PC-3 (cell line): ENCODE results near the gene GIT2. TPM values are rescaled to one million over a fixed set of nuclear protein-coding genes. Genes with fewer than 3 reads are reported as not detected.

ENCODE experiments used
- ATAC-seq: fragments of 200-7000 bp; cut with Tn5 transposase; 2 replicates; pipeline ENCODE4 v1.9.1; 2020; ENCODE audit warnings: mild to moderate bottlenecking, moderate library complexity
- BruUV-seq: library from RNA; stranded (reverse); fragments of 400-500 nt; replicated peaks from 2 replicates; lab custom pipeline; 2021; lab: Mats Ljungman, UMichigan
- CTCF ChIA-PET: fragments of 300-600 bp; sonication (Branson Sonifier 250); formaldehyde crosslinking; loops from one replicate; lab custom pipeline; 2022; ENCODE audit warnings: antibody characterized with exemption; lab: Charles Lee
- POLR2A ChIA-PET: fragments of 300-600 bp; sonication (Branson Sonifier 250); formaldehyde crosslinking; loops from one replicate; lab custom pipeline; 2022; ENCODE audit warnings: antibody characterized with exemption; ENCODE audit not compliant: unreplicated experiment; lab: Charles Lee
- DNase-seq: peaks from one replicate; pipeline ENCODE4 v3.0.0-alpha.2; 2015
- H2AFZ ChIP-seq: fragments of 300-600 bp; sonication (generic); 2 replicates; pipeline ENCODE4 v1.6.0; 2016; ENCODE audit warnings: antibody characterized with exemption, low read length
- H3F3A ChIP-seq: fragments of 300-600 bp; sonication (generic); one replicate; pipeline ENCODE4 v1.6.0; 2017; ENCODE audit warnings: antibody characterized with exemption, low read length, control low read depth, mild to moderate bottlenecking; ENCODE audit not compliant: unreplicated experiment
- H3K27ac ChIP-seq: fragments of 300-600 bp; sonication (generic); 2 replicates; pipeline ENCODE4 v1.5.1; 2016; ENCODE audit warnings: mild to moderate bottlenecking, low read length
- H3K27me3 ChIP-seq: fragments of 300-600 bp; sonication (generic); 2 replicates; pipeline ENCODE4 v1.6.1; 2016; ENCODE audit warnings: low read length, mixed read lengths
- H3K36me3 ChIP-seq: fragments of 300-600 bp; sonication (generic); 2 replicates; pipeline ENCODE4 v1.6.1; 2016; ENCODE audit warnings: low read depth, mixed run types, low read length, mixed read lengths
- H3K4me1 ChIP-seq: fragments of 300-600 bp; sonication (generic); 2 replicates; pipeline ENCODE4 v1.5.1; 2016; ENCODE audit warnings: low read length; ENCODE audit not compliant: insufficient read depth
- H3K4me2 ChIP-seq: fragments of 300-600 bp; sonication (generic); 2 replicates; pipeline ENCODE4 v1.6.0; 2016; ENCODE audit warnings: low read length
- H3K4me3 ChIP-seq: fragments of 300-600 bp; sonication (generic); 2 replicates; pipeline ENCODE4 v1.5.1; 2016; ENCODE audit warnings: mild to moderate bottlenecking, low read length, mixed read lengths
- H3K79me2 ChIP-seq: fragments of 300-600 bp; sonication (generic); 2 replicates; pipeline ENCODE4 v1.6.1; 2017; ENCODE audit warnings: low read length, mixed read lengths
- H3K9ac ChIP-seq: fragments of 300-600 bp; sonication (generic); 2 replicates; pipeline ENCODE4 v1.6.0; 2016; ENCODE audit warnings: mild to moderate bottlenecking, low read length
- H3K9me2 ChIP-seq: fragments of 300-600 bp; sonication (generic); replicated peaks from 2 replicates; pipeline ENCODE4 v1.6.1; 2016; ENCODE audit warnings: mixed run types, low read length, mixed read lengths
- H3K9me3 ChIP-seq: fragments of 300-600 bp; sonication (generic); 2 replicates; pipeline ENCODE4 v1.6.1; 2016; ENCODE audit warnings: low read length, mixed read lengths
- H4K20me1 ChIP-seq: fragments of 300-600 bp; sonication (generic); 2 replicates; pipeline ENCODE4 v1.6.1; 2016; ENCODE audit warnings: low read length, mixed read lengths
- CTCF ChIP-seq: fragments of 300-600 bp; sonication (generic); conservative IDR thresholded peaks from 2 replicates; pipeline ENCODE4 v1.5.1; 2017; ENCODE audit warnings: antibody characterized with exemption, low read depth, mild to moderate bottlenecking, low read length
- EZH2 ChIP-seq: fragments of 300-600 bp; sonication (generic); IDR thresholded peaks from one replicate; pipeline ENCODE4 v1.6.1; 2017; ENCODE audit warnings: antibody characterized with exemption, mild to moderate bottlenecking, low read length; ENCODE audit not compliant: unreplicated experiment
- EZH2phosphoT487 ChIP-seq: fragments of 300-600 bp; sonication (generic); IDR thresholded peaks from 2 replicates; pipeline ENCODE4 v1.6.1; 2018; ENCODE audit warnings: mild to moderate bottlenecking, antibody characterized with exemption, low read length, borderline replicate concordance
- intact Hi-C: fragments of 100-400 bp; cut with micrococcal nuclease; formaldehyde crosslinking; loops from 2 replicates; pipeline ENCODE4 v1.9.0; 2023
- total RNA-seq: library from RNA; depleted of rRNA; stranded (reverse); fragments of >200 nt; gene quantifications from 2 replicates; pipeline ENCODE4 v1.2.3, GENCODE V29; 2014

GIT2 gene
- total RNA-seq, 1 experiment from 2014 or later, result 26.8 TPM

GRCh38 chr12:109927622-109928021 lies 68.5 kb downstream of the GIT2 start:
- H3K4me1 ChIP-seq, result no peaks in the 10 kb centered on the region
- peak; percentile 69 for DNase-seq
- H3K27ac ChIP-seq, result no peak overlapping the region
- peaks cover 12% of the 10 kb centered on the region for H3K36me3 ChIP-seq
- no peak overlapping the region for H2AFZ ChIP-seq
- no TSS peak for BruUV-seq
- TF ChIP-seq EZH2 (no peak), CTCF (peak; percentile 85), EZH2phosphoT487 (no peak)
- no peaks in the 10 kb centered on the region for H3K79me2 ChIP-seq
- no peaks in the 10 kb centered on the region for H4K20me1 ChIP-seq
- CTCF ChIA-PET, result no interaction called here
- no peak overlapping the region for H3K9ac ChIP-seq
- POLR2A ChIA-PET, result no interaction called here
- H3K9me3 ChIP-seq, result no peaks in the 10 kb centered on the region
- intact Hi-C loops, result loop anchor here (1.0 kb wide), 1 partner anchor 74 kb away; no protein-coding TSS in a partner anchor
- no peak overlapping the region for H3K4me3 ChIP-seq
- no peaks in the 10 kb centered on the region for H3K27me3 ChIP-seq
- H3F3A ChIP-seq, result no peaks in the 10 kb centered on the region
- no peaks in the 10 kb centered on the region for H3K9me2 ChIP-seq
- ATAC-seq, result peak; percentile 84
- no peak overlapping the region for H3K4me2 ChIP-seq

- H3K9ac ChIP-seq, result no peak overlapping the region
- H3K79me2 ChIP-seq, result no peaks in the 10 kb centered on the region
- H3K9me2 ChIP-seq, result no peaks in the 10 kb centered on the region
- ChIA-PET CTCF (no interaction called here), POLR2A (no interaction called here)
- no peaks in the 10 kb centered on the region for H3K9me3 ChIP-seq
- no peak overlapping the region for H3K27ac ChIP-seq
- H3K4me1 ChIP-seq, result no peaks in the 10 kb centered on the region
- DNase-seq (no peak), ATAC-seq (no peak)
- no peak for TF ChIP-seq CTCF
- no peak for TF ChIP-seq EZH2phosphoT487
- TF ChIP-seq EZH2, result no peak
- intact Hi-C loops, result loop anchor here (1.0 kb wide), 1 partner anchor 73 kb away; no protein-coding TSS in a partner anchor
- no peak overlapping the region for H3K4me3 ChIP-seq
- H2AFZ ChIP-seq, result no peak overlapping the region
- no peaks in the 10 kb centered on the region for H3F3A ChIP-seq
- 0 out of 2 replicates have a peak, but pooled peaks cover 7% of the 10 kb centered on the region for H3K36me3 ChIP-seq
- H3K4me2 ChIP-seq, result no peak overlapping the region
- BruUV-seq, result no TSS peak
- no peaks in the 10 kb centered on the region for H4K20me1 ChIP-seq
- H3K27me3 ChIP-seq, result no peaks in the 10 kb centered on the region
Measured at GRCh38 chr12:109926488-109927210, 69.5 kb downstream of the GIT2 start.

- Histone ChIP-seq H3K9ac (no peak overlapping the region), H3K4me3 (no peak overlapping the region), H3K27me3 (no peaks in the 10 kb centered on the region), H3F3A (no peaks in the 10 kb centered on the region), H3K4me1 (no peaks in the 10 kb centered on the region), H3K36me3 (0 out of 2 replicates have a peak, but pooled peaks cover under 1% of the 10 kb centered on the region), H3K27ac (no peak overlapping the region), H4K20me1 (no peaks in the 10 kb centered on the region), H3K9me2 (no peaks in the 10 kb centered on the region), H2AFZ (no peak overlapping the region), H3K4me2 (no peak overlapping the region), H3K9me3 (no peaks in the 10 kb centered on the region), H3K79me2 (no peaks in the 10 kb centered on the region)
- BruUV-seq, result no TSS peak
- ChIA-PET POLR2A (no interaction called here), CTCF (no interaction called here)
- intact Hi-C loops, result no loop called here
- ATAC-seq (no peak), DNase-seq (no peak)
- TF ChIP-seq EZH2phosphoT487, result no peak
- TF ChIP-seq EZH2, result no peak
- no peak for TF ChIP-seq CTCF
Measured at GRCh38 chr12:109926016-109926415, 70.2 kb downstream of the GIT2 start.
